Small intestine (tissue), 7 donors: ENCODE results near the gene AP1S3. TPM values are rescaled to one million over a fixed set of nuclear protein-coding genes. Genes with fewer than 3 reads are reported as not detected.
"Not testable (repeated sequence)": the region's sequence is repeated elsewhere in the genome, so short reads cannot be mapped to it uniquely, and the experiment has no call there.

Source experiments
- DNase-seq, 2 donors: peaks; one replicate each; pipeline versions ENCODE4 v3.0.0 to v3.0.0-alpha.2; 2013
- FAIRE-seq: peaks from 2 replicates; lab custom pipeline; 2012; peaks lifted over from hg19 to GRCh38; lab: Jason Lieb, UNC
- H3K27ac ChIP-seq, 3 donors: one replicate each; pipeline ENCODE4 v1.5.1; 2013; ENCODE audit warnings: low read length in 2 of 3, mild to moderate bottlenecking in 2 of 3, control low read depth in 1 of 3, inconsistent platforms in 1 of 3, low read depth in 1 of 3, moderate library complexity in 1 of 3
- H3K27me3 ChIP-seq, 3 donors: one replicate each; pipeline ENCODE4 v1.6.1; 2013; ENCODE audit warnings: low read length in 3 of 3, inconsistent platforms in 1 of 3; ENCODE audit not compliant: control insufficient read depth in 3 of 3, insufficient read depth in 3 of 3
- H3K36me3 ChIP-seq, 3 donors: one replicate each; pipeline ENCODE4 v1.6.1; 2013; ENCODE audit warnings: low read length in 3 of 3, inconsistent platforms in 1 of 3, low read depth in 1 of 3, mild to moderate bottlenecking in 1 of 3, moderate library complexity in 1 of 3; ENCODE audit not compliant: control insufficient read depth in 3 of 3, insufficient read depth in 2 of 3
- H3K4me1 ChIP-seq, 3 donors: one replicate each; pipeline ENCODE4 v1.6.1; 2013; ENCODE audit warnings: low read length in 2 of 3, inconsistent platforms in 1 of 3, low read depth in 1 of 3, mild to moderate bottlenecking in 1 of 3, moderate library complexity in 1 of 3; ENCODE audit not compliant: control insufficient read depth in 3 of 3, insufficient read depth in 2 of 3
- H3K4me3 ChIP-seq, 3 donors: one replicate each; pipeline ENCODE4 v1.5.1; 2013; ENCODE audit warnings: low read length in 3 of 3, control low read depth in 1 of 3, inconsistent platforms in 1 of 3, low read depth in 1 of 3, mild to moderate bottlenecking in 1 of 3, moderate library complexity in 1 of 3
- H3K9me3 ChIP-seq, 2 donors: one replicate each; pipeline ENCODE4 v1.6.1; 2013; ENCODE audit warnings: low read depth in 1 of 2, low read length in 1 of 2; ENCODE audit not compliant: control insufficient read depth in 2 of 2, insufficient read depth in 1 of 2
- WGBS, 3 donors: extraction: QIAGEN DNeasy Blood & Tissue Kit; methylation state at CpG; one replicate each; pipeline ENCODE4 v1.1.7; 2013; 5-methylcytosine and 5-hydroxymethylcytosine counted together
- polyA plus RNA-seq, 4 donors: library from polyadenylated mRNA; stranded (reverse) in 3 of 4; unstranded in 1 of 4; fragments of 200-250 nt in 3 of 4; fragments of 120-200 nt in 1 of 4; gene quantifications; one replicate each; pipeline versions ENCODE4 v1.2.1 to v1.2.3, GENCODE V29; 2013
- donor health status: healthy with polysubstance abuse.
- donor health status: control.
- donor health status: control.
- donor health status: Bipolar disorder and iron deficiency.
- donor health status: healthy.

The AP1S3 gene
- polyA plus RNA-seq, 4 donors, result 4.9 to 7.8 (median 6.2) TPM

GRCh38 chr2:223872772-223873171 is 35.4 kb upstream of the AP1S3 start:
- H3K9me3 ChIP-seq, H3K27me3 ChIP-seq, H3K4me3 ChIP-seq, DNase-seq, H3K27ac ChIP-seq, H3K4me1 ChIP-seq, FAIRE-seq: not testable (repeated sequence)
- peaks cover 5 to 23% (median 6%) of the 10 kb centered on the region in 3 donors for H3K36me3 ChIP-seq
- 94 to 98% (median 96%) methylated on average over 2 of the region's 2 CpGs for WGBS, 3 donors

GRCh38 chr2:223871661-223872060 is 34.3 kb upstream of the AP1S3 start:
- not testable (repeated sequence) for H3K27me3 ChIP-seq, FAIRE-seq, H3K4me3 ChIP-seq, H3K27ac ChIP-seq, H3K9me3 ChIP-seq, H3K4me1 ChIP-seq, DNase-seq
- H3K36me3 ChIP-seq, result peaks cover 3 to 23% (median 5%) of the 10 kb centered on the region in 3 donors
- WGBS, 3 donors, result 94 to 97% (median 95%) methylated on average over 12 of the region's 12 CpGs

GRCh38 chr2:223870840-223871611 is 33.6 kb upstream of the AP1S3 start:
- H3K27me3 ChIP-seq, result no peaks in the 10 kb centered on the region
- H3K36me3 ChIP-seq, result peaks cover 3 to 23% (median 5%) of the 10 kb centered on the region in 3 donors
- FAIRE-seq (no peak), DNase-seq (no peak)
- 95% methylated on average over 7 of the region's 7 CpGs for WGBS, 3 donors
- no peaks in the 10 kb centered on the region for H3K4me1 ChIP-seq
- H3K9me3 ChIP-seq, result peaks cover 0 to 4% of the 10 kb centered on the region in 2 donors
- H3K4me3 ChIP-seq, result no peak overlapping the region
- no peak overlapping the region for H3K27ac ChIP-seq

GRCh38 chr2:223868005-223868404 is 30.6 kb upstream of the AP1S3 start:
- Histone ChIP-seq H3K27ac (no peak overlapping the region), H3K4me3 (no peak overlapping the region), H3K4me1 (no peaks in the 10 kb centered on the region), H3K36me3 (peaks cover 0 to 19% (median 0%) of the 10 kb centered on the region in 3 donors), H3K27me3 (no peaks in the 10 kb centered on the region), H3K9me3 (no peaks in the 10 kb centered on the region)
- DNase-seq (no peak), FAIRE-seq (no peak)
- 90 to 100% (median 93%) methylated on average over 3 of the region's 3 CpGs for WGBS, 3 donors

GRCh38 chr2:223865907-223866508 is 28.6 kb upstream of the AP1S3 start:
- Histone ChIP-seq H3K36me3 (peaks cover 0 to 14% (median 0%) of the 10 kb centered on the region in 3 donors), H3K4me1 (peaks cover 0 to 11% (median 0%) of the 10 kb centered on the region in 3 donors), H3K9me3 (no peaks in the 10 kb centered on the region), H3K4me3 (no peak overlapping the region), H3K27ac (no peak overlapping the region), H3K27me3 (no peaks in the 10 kb centered on the region)
- 75 to 78% (median 78%) methylated on average over 2 of the region's 2 CpGs for WGBS, 3 donors
- FAIRE-seq (no peak), DNase-seq (no peak)

- H3K36me3 ChIP-seq, result peaks cover 0 to 5% (median 0%) of the 10 kb centered on the region in 3 donors
- DNase-seq (no peak), FAIRE-seq (no peak)
- no peak overlapping the region for H3K4me3 ChIP-seq
- H3K4me1 ChIP-seq, result peaks cover 0 to 17% (median 2%) of the 10 kb centered on the region in 3 donors
- no peak overlapping the region for H3K27ac ChIP-seq
- 76 to 85% (median 77%) methylated on average over 4 of the region's 4 CpGs for WGBS, 3 donors
- no peaks in the 10 kb centered on the region for H3K27me3 ChIP-seq
- H3K9me3 ChIP-seq, result no peaks in the 10 kb centered on the region
Observed at GRCh38 chr2:223865124-223865523, 27.7 kb upstream of the AP1S3 start.

- 73 to 87% (median 83%) methylated on average over 2 of the region's 2 CpGs for WGBS, 3 donors
- H3K4me3 ChIP-seq, result no peak overlapping the region
- peaks cover 0 to 17% (median 2%) of the 10 kb centered on the region in 3 donors for H3K4me1 ChIP-seq
- H3K27ac ChIP-seq, result no peak overlapping the region
- H3K27me3 ChIP-seq, result no peaks in the 10 kb centered on the region
- no peaks in the 10 kb centered on the region for H3K9me3 ChIP-seq
- FAIRE-seq, result no peak
- peaks cover 0 to 4% (median 0%) of the 10 kb centered on the region in 3 donors for H3K36me3 ChIP-seq
- DNase-seq, result no peak
Observed at GRCh38 chr2:223863491-223863890, 26.1 kb upstream of the AP1S3 start.

- Histone ChIP-seq H3K36me3 (no peaks in the 10 kb centered on the region), H3K4me1 (peaks cover 0 to 17% (median 2%) of the 10 kb centered on the region in 3 donors), H3K27ac (peak overlapping the region; percentile 78 to 93 (median 84)), H3K4me3 (no peak overlapping the region), H3K27me3 (no peaks in the 10 kb centered on the region), H3K9me3 (no peaks in the 10 kb centered on the region)
- peak; percentile 92 to 97 for DNase-seq
- 16 to 66% (median 37%) methylated on average over 5 of the region's 5 CpGs for WGBS, 3 donors
- FAIRE-seq, result peak; percentile 5
Observed at GRCh38 chr2:223860809-223861738, 23.7 kb upstream of the AP1S3 start.
